Epithelial cell of proximal tubule (primary cell): ENCODE measurements around the gene MAFG. TPM values are rescaled to one million over a fixed set of nuclear protein-coding genes. Genes with fewer than 3 reads are reported as not detected.
"Not testable (repeated sequence)": the region's sequence is repeated elsewhere in the genome, so short reads cannot be mapped to it uniquely, and the experiment has no call there.

Experiments used
- DNase-seq: peaks from one replicate; pipeline ENCODE4 v3.0.0-alpha.2; 2011; ENCODE audit warnings: low read depth
- H3K4me3 ChIP-seq: 2 replicates; pipeline ENCODE4 v1.5.1; 2011; ENCODE audit warnings: low read depth, mild to moderate bottlenecking, low read length
- total RNA-seq: library from RNA; depleted of rRNA; stranded (reverse); fragments of >200 nt; gene quantifications from 2 replicates; pipeline ENCODE4 v1.2.3, GENCODE V29; 2015
- TF ChIP-seq, protein P1 (sequence below): conservative IDR thresholded peaks from 2 replicates; pipeline ENCODE4 v1.5.1; 2012; ENCODE audit warnings: low read depth, mild to moderate bottlenecking, low read length

Gene MAFG
- total RNA-seq, 1 donor from 2014 or later: 18.5 TPM

DNA sequence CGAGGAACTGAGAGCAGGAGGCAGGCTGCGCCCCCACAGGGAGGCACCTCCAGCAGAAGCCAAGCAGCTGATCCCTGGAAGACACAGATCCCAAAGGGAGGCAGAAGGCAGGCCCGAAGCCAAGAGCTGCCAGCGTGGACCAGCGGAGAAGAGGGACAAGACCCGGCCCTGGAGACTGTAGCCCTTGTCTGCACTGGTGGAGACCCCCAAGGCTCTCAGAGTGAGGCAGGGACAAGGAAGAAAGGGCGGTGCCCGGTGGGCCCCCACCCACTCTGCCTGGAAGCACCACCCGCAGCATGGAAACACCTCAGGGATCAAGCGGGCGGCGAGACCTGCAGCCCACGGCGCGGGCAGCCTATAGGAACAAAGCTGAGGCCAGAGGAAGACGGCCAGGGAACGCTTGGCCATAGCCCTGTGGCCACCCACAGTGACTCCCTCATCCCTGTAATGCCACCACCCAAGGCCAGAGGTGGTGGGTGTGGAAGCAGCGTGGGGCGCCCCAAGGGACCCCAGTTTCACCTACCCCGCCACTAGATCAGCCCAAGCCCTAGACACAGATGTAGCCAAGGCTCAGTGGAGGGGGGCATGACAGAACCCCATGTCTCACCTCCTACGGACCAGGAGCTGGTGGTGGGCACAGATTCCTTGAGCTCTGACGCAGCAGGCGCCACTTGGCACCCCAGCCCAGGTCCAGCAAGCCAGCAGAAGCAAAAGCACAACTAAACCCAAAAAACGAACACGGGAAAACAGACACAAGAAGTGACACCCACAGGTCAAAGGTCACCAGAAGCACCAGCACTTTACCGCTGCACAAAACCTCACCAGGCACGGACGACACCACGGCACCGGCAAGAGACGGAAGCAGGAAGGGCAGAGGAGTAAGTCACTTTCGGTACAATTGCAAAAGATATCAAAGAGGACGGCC is 6.7 kb downstream of the MAFG start:
- TF ChIP-seq, protein P1, sequence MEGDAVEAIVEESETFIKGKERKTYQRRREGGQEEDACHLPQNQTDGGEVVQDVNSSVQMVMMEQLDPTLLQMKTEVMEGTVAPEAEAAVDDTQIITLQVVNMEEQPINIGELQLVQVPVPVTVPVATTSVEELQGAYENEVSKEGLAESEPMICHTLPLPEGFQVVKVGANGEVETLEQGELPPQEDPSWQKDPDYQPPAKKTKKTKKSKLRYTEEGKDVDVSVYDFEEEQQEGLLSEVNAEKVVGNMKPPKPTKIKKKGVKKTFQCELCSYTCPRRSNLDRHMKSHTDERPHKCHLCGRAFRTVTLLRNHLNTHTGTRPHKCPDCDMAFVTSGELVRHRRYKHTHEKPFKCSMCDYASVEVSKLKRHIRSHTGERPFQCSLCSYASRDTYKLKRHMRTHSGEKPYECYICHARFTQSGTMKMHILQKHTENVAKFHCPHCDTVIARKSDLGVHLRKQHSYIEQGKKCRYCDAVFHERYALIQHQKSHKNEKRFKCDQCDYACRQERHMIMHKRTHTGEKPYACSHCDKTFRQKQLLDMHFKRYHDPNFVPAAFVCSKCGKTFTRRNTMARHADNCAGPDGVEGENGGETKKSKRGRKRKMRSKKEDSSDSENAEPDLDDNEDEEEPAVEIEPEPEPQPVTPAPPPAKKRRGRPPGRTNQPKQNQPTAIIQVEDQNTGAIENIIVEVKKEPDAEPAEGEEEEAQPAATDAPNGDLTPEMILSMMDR: no peak
- no peak for DNase-seq
- no peak overlapping the region for H3K4me3 ChIP-seq

DNA sequence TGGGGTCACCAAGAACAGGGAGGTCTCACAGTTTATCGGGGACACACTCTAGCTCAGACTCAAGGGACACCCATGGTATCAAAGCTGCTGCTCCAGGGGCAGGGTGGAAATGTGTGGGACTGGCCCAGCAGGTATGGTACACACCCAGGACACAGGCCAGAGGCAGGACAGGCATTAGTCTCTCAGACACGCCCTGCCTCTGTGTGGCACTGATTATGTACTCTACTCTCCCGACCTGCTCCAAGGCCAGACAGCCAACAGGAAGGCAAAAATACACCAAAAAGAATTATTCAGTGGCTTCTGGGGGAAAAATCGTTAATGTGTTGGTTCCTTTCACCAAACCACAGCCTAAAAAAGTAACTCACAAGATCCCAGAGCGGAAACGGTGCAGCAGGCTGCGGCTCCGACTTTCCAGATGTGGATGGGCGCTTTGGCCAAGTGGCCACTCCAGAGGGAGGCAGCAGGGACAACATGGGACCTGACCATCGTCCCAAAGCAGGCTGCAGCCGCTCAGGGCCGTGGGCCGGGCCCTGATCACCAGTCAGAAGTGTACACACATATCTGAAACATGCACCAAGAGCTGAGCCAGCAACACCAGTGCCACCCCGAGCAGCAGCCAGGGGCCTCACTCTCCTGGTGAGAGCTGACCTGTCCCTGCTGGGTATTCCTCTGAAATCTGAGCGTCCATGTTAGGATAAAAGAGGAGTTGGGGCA is 8.5 kb downstream of the MAFG start:
- H3K4me3 ChIP-seq: no peak overlapping the region
- TF ChIP-seq, protein P1: no peak
- no peak for DNase-seq

DNA sequence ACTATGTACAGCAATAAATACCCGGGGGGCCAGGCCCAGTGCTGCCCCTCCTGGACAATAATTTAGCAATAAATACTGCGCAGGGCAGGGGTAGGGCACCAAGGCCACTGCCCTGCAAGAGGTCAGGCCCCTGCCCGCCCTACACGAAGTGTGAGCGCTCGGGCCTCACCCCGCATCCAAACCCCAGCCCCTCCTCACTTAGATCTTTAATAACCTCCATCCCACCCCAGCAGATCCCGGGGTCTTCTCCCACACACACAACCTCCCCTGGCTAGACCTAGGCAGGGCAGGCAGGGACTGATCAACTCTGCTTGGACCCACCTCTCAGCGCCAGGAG is 9.2 kb downstream of the MAFG start:
- peak overlapping the region; percentile 79 for H3K4me3 ChIP-seq
- DNase-seq: not testable (repeated sequence)

DNA sequence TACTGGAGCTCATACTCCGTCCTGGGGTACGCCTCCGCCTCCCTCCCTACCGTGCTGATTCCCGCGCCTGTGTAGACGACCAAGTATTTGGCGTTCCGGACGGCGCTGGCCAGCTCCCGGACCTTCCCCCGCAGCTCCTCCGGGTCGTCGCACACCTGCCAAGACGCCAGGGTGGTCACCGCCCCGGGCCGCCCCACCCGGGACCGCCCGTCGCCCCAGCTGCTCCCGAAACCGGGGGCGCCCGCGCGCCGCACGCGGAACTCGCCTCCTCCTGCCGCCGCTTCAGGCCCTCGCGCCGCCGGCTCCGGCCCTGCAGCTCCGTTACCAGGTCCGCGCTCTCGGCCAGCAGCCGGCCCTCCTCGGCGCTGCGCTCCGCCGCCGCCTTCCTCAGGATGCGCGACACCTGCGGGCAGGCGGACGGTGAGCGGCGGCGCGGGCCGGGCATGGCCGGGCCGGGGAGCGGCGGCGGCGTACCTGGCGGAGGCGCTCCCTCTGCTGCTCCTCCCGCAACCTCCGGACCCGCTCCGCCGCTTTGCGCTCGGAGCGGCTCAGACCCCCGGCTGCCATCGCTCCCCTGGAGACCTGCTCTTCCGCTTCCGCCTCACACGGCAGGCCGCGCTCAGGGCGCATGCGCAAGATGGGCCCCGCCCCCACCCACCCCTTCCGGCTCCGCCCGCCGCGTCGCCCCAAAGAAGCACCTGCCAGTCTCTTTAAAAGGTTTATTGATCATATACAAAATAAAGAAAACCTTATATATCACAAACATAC is 9.8 kb downstream of the MAFG start, which contains the start of gene SIRT7:
Gene SIRT7 (minus strand): TSS at position 612 of the 768 bp plus-strand sequence. CDS start 45 bp downstream, at position 567.
- H3K4me3 ChIP-seq: peak within 1 kb of the TSS; percentile 79
- TF ChIP-seq, protein P1: no peak
- DNase-seq: no peak

DNA sequence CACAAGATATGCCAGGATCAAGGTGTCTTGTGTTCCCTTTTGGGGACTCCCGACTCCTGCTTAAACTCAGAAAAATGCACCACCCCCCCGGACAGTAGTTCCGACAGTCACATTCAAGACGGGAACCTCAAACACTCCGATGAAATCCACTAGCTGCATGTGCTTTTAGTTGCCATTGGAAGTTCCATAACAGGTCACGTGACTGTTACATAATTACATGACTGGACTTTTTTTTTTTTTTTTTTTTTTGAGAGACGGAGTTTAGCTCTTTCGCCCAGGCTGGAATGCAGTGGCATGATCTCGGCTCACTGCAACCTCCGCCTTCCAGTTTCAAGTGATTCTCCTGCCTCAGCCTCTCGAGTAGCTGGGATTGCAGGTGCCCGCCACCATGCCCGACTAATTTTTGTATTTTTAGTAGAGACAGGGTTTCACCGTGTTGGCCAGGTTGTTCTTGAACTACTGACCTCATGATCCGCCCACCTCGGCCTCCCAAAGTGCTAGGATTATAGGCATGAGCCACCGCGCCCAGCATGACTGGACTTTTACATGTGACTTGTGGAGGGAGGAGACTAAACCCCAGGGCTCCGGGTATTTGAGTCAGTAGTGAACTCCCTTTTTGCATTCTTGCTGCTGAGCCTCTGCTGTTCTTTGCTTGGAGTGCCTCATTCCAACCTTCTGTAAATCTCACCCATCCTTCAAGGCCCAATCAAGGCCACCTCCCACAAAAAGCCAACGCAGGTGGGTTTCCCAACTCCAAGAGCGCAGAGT is 11.1 kb downstream of the MAFG start:
- TF ChIP-seq, protein P1: no peak
- peak overlapping the region; percentile 79 for H3K4me3 ChIP-seq
- peak; percentile 61 for DNase-seq

DNA sequence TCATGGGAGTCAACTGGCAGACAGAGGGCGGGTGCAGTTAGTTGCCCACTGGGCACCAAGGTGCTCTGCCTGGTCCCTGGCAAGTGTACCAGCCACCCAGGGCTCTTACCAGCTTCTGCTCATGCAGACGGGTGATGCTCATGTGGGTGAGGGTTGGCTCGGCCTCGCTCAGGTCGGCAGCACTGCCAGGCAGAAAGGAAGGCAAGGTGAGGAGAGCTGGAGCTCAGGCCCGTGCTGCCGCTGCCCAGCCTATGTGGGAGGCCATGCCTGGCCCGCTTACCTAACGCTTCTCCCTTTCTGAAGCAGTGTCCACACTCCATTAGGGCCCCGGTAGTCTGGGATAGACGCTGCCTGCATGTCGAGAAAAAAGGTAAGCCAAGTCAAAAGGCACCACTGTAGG is 12.2 kb downstream of the MAFG start:
- no peak overlapping the region for H3K4me3 ChIP-seq
- TF ChIP-seq, protein P1: no peak
- DNase-seq: no peak
